Measurements from ENCODE around the gene VAV2.

GRCh38 chr9:133995012-133995896 is 3.1 kb upstream of the VAV2 start:
- TF ChIP-seq REST (IDR thresholded peaks at IDR 0.05) (no peak), POLR2A (IDR thresholded peaks at IDR 0.05; ENCODE audit: low read length) (no peak), ESRRA (IDR thresholded peaks at IDR 0.05; ENCODE audit: borderline replicate concordance, low read length) (no peak), MAX (IDR thresholded peaks at IDR 0.05) (no peak), CTCF (IDR thresholded peaks at IDR 0.05) (no peak; the same call in 2 of the 3 replicates), RCOR1 (IDR thresholded peaks at IDR 0.05; ENCODE audit: low read depth, low read length) (no peak), HOXA7 (CRISPR knock-in tag; IDR thresholded peaks at IDR 0.05) (no peak), RFX5 (IDR thresholded peaks at IDR 0.05) (no peak), SMC3 (IDR thresholded peaks at IDR 0.05) (no peak), JUNB (IDR thresholded peaks at IDR 0.05) (no peak), RAD21 (conservative IDR thresholded peaks at IDR 0.05 in 1 of 2, IDR thresholded peaks at IDR 0.05 in 1 of 2) (peak in 1 of 2 experiments; percentile 43; a peak in 2 of 5 replicates), KDM1A (IDR thresholded peaks at IDR 0.05; ENCODE audit: low read depth) (no peak), ZSCAN20 (CRISPR knock-in tag; IDR thresholded peaks at IDR 0.05) (no peak), MAZ (IDR thresholded peaks at IDR 0.05; ENCODE audit: borderline replicate concordance, low read depth, low read length) (no peak)

Data from A549 (cell line).